Amygdala (tissue), 56 donors: Measurements from ENCODE around the gene CFH.
"Not testable (repeated sequence)": the region's sequence is repeated elsewhere in the genome, so short reads cannot be mapped to it uniquely, and the experiment has no call there.

ENCODE experiments used
- DNase-seq, 56 donors: peaks; one replicate each; lab custom pipeline; 2025; lab: John Stamatoyannopoulos, UW

CFH gene

DNA sequence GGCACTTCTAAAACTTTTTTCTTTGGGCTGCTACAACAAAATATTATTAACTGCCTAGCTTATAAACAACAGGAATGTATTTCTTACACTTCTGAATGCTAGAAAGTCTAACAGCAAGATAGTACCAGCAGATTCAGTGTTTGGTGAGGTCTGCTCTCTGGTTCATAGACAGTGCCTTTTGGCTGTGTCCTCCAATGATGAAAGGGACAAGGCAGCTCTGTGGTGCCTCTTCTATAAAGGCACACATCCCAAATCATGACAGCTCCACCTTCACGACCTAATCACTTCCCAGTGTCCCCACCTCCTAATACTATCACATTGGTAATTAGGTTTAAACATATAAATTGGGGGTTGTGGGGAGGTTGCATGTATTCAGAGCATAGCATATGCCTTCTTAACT is 9.5 kb downstream of the CFH start:
- no peak for DNase-seq

DNA sequence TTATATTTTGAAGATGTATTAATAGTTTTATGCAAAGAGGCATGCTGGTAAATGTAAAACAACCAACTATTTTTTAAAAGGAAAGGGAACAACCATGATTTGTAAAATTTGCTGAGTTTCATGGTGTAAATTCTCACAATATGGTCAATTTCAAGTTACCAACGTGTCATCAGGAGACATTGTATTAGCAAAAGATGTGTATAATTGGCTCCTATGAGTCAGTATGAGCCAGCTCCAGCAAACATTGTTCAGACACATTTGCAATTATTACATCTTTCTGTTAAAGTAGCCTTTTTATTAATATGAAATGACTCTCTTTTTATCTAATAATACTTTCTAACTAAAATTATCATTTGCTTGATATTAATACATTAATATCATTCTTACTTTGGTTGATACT is 15.3 kb downstream of the CFH start:
- DNase-seq, result no peak

DNA sequence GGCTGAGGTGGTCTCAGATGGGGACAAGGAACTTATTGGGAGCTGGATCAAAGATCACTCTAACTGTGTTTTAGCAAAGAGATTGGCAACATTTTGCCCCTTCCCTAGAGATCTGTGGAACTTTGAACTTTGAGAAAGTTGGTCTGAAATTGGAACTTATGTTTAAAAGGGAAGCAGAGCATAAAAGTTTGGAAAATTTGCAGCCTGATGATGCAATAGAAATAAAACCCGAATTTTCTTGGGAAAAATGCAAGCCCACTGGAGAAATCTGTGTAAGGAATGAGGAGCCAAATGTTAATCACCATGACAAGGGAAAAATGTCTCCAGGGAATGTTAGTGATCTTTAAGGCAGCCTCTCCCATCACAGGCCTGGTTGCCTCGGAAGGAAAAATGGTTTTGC is 17.2 kb downstream of the CFH start:
- no peak for DNase-seq

DNA sequence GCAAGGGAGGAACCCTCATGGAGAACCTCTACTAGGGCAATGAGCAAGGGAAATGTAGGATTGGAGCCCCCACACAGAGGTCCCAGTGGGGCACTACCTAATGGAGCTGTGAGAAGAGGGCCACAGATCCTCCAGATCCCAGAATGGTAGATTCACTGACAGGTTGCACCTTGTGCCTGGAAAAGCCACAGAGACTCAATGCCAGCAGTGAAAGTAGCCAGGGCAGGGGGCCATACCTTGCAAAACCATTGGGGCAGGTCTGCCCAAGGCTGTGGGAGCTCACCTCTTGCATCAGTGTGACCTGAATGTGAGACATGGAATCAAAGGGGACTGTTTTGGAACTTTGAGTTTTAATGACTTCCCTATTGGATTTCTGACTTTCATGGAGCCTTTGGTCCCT is 17.9 kb downstream of the CFH start:
- DNase-seq, result no peak

DNA sequence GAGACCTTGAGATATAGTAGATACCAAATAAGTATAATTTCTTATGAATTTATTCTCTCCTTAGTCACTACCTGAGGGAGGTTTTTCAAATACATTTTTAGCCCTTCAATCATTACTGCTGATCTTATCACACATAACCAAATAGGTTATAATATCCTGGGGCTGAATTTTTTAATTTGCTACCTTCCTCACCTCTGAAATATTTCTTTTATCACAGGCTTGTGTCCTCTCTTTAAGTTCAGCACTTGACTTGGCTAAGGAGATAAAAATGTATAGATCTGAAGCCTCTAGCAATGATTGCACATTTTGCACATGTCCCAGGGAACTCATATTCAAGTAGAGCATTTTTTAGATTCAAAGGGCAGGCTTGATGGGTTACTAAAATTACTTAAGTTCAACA is 23.1 kb downstream of the CFH start:
- no peak for DNase-seq

DNA sequence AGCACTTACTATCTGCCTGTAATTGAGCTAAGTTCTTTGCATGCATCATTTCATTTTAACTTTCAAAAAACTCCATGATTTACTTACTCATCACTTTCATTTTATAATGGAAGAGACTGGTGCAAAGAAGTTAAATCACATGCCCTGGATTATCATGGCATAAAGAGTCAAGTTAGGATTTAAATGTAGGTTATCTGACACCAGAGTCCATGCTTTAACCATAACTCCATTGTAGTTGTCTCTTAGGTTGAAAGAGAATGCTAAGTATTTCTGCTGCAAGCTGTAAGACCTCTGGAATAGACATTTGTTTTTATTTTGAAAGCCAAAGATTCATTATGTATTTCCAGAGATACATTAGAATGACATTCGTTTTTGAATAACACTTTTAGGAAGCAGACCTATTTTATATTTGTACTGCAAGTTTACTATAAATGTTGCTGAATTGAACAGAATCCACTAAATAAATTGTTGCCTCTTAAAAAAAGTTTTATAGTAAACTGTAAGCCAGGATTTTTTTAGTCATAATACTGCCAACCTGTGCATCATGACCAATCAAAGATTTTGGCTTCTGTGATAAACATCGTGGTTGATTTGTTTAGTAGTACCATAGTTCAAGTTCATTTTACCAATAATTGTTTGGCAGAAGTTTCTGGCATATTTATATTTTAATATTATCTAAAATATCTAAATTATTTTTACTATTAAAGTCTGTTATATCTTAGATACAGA is 26.1 kb downstream of the CFH start:
- no peak for DNase-seq

DNA sequence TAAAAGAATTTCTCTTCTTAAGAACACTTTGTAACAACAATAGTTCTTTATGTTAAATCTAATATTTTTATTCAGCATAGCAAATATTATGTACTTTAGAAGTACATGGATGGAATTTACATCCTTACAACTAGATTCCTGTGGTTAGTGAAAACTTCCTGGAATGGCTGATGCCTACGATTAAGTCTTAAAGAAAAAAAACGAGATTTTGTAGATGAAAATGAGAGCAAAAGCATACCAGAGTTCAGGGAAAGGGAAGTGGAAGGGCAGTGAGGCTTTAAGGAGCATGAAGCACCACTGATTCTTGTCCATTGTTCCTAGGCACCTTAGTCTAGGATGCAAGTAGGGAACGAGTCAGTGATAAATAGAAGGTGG is 26.7 kb downstream of the CFH start:
- no peak for DNase-seq

DNA sequence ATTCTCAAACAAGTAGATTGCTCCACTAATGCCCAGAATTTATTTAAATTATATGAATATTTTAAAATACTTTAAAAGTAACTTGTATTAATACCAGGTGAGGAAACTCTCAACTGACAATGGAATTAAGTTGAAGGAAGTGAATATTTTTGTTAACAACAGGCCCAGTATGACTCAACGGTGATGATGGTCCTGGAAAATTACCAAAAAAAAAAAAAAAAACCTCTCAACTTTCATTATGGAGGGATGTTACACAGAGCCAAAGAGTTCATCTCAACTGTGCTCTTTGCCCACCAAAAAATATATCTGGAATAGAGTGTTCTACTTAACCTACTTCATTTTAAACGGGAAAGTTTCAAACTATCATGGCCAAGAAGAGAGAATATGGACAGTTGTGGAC is 28.3 kb downstream of the CFH start:
- DNase-seq, result no peak

DNA sequence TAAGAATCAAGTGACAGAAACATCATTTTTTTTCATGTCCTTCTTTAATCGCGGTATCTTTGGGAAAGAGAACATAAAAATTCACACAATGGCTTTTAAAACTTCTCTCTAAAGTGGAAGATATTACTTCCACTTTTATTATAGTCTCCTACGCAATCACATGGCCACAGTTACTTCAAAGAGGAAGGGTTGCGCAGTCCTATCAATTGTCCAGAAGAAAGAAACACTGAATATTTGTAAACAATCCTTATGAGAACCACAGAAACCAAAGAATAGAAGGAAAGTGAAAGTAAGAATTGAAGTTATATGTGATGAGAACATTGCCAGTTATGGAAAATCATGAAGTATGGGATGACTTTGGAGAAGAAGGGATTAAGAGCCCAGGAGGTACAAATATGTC is 32.6 kb downstream of the CFH start:
- no peak for DNase-seq

DNA sequence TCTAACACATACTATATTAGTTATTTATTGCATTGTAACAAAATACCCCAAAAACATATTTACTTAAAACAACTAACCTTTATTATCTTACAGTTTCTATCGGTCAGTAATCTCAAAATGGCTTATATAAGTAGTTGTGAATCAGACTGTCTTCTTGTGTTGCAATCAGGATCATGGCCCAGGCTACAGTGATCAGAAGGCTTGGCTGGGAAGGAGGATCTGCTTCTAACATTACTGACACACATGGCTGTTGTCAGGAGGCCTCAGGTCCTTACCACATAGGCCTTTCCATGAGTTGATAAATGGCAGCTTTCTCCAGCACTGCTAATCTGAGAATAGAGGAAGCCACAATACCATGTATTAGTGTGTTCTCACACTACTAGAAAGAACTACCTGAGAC is 33.7 kb downstream of the CFH start:
- no peak for DNase-seq

DNA sequence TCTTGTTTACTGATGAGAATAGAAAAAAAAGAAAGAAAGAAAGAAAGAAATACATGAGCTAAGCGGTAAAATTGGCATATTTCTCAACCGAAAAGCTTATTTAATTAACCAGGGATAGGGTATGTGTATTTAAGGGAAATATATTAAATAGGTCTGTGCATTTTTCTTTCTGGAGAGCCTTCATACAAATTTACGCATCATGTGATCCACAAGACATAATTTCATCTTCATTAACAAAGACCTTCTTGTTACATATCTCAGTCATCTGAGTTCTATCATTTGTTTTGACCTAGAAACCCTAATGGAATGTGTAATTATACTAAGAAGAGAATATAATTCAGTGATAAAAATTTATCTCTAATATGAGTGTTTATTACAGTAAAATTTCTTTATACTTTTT is 37.2 kb downstream of the CFH start:
- DNase-seq, result no peak

DNA sequence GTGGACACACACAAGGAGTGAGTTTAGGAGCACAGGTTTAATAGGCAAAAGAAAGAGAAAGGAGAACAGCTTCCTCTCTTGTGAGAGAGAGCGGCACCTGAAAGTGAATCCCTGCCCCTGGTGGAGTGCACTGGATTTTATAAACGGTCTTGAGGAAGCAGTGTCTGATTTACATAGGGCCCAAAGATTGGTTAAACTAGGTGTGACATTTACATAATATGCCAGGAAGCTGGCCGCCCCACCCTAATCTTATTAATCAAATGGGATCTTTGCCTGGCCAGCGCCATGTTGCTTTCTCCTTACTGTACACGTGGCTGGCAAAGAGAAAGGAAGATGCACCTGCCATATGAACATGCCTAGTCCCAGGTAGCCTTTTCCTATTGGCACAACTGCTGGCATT is 38.7 kb downstream of the CFH start:
- no peak for DNase-seq

DNA sequence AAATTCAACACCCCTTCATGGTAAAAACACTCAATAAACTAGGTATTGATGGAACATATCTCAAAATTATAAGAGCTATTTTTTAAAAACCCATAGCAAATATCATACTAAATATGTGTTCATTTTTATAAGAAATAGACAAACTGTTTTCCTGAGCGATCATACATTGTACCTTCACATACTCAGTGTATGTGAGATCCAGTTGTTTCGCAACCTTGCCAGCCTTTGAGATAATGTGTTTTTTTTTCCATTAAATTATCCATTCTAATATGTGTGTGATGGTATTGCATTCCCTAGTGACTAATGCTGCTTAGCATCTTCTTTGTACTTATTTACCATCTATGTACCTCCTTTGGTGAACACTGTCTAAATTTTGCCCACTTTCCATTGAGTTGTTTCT is 47.1 kb downstream of the CFH start:
- DNase-seq, result no peak

DNA sequence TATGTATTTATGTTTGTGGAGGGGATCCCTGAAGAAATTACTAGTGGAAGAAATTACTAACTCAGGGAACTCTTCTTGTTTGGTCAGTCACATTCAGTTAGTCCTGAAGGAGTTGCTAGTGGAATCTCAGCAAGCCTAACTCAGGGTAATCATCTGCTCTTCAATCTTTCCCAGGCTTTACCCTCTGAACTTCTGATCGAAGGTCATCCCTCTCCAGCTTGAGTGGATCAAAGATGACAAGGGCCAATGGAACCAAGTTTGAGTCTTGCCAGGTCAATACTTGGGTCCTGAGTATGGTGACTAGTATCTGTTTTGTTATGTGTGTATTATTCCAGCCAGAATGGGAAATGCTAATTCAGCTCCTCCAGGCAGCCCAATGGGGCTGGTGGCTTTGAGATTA is 49.3 kb downstream of the CFH start:
- DNase-seq, result no peak

DNA sequence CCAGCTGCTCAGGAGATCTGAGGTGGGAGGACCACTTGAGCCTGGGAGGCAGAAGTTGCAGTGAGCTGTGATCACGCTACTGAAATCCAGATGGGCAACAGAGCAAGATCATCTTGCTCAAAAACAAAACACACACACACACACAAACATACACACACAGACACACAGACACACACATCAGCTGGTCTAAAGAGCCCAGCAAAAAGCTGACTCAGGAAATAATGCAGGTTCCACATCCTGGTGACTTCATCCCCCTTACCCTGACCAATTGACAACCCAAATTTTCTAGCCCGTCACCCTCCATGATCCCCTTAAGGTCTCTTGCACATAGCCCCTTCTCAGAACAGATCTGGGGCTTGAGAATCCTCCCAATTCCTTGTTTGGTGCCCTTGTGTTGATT is 58.0 kb downstream of the CFH start:
- not testable (repeated sequence) for DNase-seq

DNA sequence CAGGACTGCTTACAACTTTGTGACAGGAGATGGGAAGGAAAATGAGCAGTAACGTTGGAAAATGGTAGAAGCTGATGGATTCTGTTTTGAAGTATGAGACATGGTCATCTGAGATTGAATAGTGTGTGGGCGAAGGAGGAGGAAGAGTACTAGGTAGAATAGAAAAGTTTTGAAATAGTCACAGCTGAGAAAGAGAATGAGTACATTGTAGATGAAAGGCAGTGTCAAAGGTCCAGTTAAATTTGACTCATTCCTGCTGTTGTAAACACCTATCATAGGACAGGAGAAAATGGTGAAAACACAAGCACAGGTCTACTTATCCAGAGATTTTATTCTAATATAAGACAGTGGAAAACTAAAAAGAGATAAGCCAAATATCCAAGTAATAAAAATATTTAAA is 66.0 kb downstream of the CFH start:
- DNase-seq, result no peak

DNA sequence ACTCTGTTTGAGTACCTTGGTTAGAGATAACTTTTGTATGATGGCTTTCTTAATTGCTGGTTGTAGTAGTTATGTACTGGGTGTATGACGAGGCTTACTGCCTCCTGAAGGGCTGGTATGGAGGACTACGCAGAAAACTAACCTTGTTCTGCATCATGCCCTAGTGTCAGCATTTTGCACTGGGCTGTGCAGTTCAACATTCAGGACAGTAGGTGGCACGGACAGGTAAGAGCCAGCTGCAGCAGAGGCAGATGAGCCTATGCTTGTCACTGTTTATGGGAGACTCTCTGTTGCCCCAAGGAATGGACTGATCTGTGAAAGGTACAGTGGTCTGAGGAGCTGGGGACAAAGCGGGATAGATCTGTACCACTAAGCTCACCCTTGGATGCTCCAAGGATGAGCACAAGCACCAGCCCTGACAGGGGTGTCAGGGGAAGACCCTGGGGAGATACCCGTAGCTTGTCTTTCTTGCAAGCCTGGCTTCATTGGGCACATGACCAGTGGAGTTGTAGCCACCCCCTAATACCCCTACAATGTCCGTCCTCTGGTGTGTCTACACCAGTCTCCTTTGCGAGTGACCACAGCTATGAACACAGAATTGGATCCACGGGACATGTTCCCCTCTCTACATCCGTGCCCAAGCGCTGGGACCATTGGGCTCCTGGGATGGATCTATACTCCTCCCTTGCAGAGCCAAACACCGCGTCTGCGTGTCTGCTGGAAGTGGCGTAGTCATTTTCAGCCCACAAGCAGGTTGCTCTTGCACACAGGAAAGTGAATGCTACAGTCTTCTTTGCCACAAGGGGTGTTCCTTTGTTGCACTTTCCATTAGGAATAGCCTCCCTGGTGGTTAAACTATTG is 71.7 kb downstream of the CFH start:
- DNase-seq, result peak in 3 of 56 donors; percentile 1 to 7 (median 1)

DNA sequence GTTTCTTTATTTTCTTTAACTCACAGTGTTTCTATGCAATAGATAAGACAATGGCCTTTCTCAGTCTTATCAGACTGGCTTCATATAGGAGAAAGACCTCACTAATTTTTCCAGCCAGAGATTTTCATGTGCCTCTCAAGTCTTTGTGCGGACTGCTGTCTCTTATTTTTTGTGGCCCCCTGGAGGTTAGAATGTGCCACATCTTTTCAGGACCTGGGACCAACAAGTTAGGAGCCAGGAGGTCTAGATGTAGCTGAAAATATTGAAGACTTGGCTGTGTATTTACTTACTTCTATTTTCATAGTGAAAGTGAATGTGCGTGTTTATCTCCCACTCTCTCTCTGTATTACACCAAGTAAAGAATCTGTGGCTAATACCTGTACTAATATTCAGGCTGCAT is 80.7 kb downstream of the CFH start:
- no peak for DNase-seq

DNA sequence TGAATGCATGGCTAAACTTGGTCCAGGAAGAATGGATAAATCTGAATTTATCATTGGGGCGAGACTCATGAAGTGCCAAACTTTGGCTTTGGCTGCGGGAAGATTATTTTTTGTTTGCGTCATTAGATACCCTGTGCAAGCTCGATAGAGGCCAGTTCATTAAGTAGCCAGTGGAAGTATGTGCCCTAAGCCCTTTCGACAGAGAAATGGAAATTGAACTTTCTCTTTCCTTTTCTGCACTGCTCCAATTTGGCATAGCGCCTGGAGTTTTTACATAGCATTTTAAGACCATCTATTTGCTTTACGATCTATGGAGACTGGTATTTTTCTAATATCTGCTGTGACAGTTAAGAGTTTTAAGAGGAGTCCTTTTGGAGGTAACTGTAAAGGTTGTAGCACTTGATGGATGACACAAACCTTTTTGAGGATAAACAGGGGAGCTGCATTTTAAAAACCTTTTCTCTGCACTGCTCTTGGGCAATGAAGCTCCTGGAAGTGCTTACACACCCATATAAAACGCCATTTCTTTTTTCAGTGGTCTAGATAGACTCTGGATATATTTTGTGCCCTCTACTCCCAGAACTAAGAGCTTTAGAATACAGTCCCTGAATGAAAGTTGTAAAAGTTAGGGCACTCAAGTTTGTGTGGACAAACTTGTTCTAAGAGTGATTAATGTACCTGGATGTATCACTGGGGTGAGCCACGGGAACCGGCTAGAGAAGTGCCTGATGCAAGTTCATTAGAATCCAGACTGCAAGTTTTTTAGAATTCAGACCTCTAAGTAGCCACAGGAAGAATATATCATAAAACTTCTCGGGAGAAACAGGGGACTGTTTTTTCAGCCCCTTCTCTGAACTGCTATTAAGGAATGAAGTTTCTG is 81.5 kb downstream of the CFH start:
- no peak for DNase-seq

DNA sequence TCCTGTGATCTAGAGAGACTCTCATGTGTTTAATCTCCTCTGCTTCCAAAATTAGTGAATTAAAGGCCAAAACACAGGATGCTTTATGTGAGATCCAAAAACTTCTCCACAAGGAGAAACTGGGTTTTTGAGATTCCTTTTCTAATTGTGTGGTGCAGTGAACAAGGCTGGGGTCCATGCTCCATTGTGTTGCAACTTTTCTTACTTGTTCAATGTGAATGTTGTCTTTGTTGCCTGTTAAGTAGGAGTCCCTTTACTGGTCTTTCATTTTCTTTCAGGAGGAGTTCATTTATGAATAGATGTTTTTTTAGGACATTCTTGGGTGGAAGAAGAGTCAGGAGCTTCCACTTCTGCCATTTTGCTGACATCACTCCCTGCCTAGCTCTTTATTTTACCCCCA is 82.2 kb downstream of the CFH start:
- no peak for DNase-seq

DNA sequence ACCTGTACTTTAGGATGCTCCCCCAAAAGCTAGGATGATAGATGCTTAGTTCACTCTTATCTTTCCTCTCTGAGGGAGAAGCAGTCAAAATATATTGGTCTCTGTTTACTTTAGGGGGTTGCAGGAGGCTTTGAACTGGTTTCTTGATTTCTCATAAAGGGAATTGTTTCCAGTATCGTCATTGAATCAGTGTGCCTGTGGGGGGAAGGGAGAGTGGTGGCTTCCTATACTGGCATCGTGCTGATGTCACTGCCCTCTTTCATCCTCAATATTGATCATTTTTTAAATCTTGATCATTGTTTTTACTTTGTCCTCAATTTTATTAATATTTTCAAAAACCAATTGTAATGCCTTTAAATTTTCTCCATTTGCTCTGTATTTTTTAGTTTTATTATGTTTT is 82.6 kb downstream of the CFH start:
- DNase-seq, result no peak
